ENCODE measurements around the gene VDAC1.
"Not testable (repeated sequence)": the region's sequence is repeated elsewhere in the genome, so short reads cannot be mapped to it uniquely, and the experiment has no call there.

Gene VDAC1

GRCh38 chr5:133967698-133968203 is 37.0 kb downstream of the VDAC1 start:
- DNase-seq (ENCODE audit: low read depth in 2 of 2): no peak

DNA sequence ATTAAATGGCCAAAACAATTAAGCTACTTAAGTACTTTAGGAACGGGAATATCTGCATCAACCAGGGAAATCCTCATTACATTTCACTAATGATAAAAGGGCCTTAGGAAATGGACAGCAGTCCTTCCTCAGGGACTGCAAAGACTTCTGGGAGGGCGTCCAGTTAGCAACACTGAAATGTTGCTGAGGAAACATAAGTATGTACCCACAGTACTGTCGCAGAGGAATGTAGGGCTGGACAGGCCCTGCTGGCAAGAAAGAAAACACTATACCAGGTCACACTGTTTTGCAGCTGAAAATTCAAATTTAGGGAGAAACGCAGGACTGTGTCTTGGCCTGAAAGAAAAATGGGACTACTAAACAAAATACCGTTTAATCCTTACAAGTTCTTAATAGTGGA is 37.7 kb downstream of the VDAC1 start:
- no peak for DNase-seq (ENCODE audit: low read depth in 2 of 2)

GRCh38 chr5:133966090-133966489 is 38.7 kb downstream of the VDAC1 start:
- DNase-seq (ENCODE audit: low read depth in 2 of 2): no peak

- no peak for DNase-seq (ENCODE audit: low read depth in 2 of 2)
These were observed 41.2 kb downstream of the VDAC1 start for GRCh38 chr5:133963493-133964128.

DNA sequence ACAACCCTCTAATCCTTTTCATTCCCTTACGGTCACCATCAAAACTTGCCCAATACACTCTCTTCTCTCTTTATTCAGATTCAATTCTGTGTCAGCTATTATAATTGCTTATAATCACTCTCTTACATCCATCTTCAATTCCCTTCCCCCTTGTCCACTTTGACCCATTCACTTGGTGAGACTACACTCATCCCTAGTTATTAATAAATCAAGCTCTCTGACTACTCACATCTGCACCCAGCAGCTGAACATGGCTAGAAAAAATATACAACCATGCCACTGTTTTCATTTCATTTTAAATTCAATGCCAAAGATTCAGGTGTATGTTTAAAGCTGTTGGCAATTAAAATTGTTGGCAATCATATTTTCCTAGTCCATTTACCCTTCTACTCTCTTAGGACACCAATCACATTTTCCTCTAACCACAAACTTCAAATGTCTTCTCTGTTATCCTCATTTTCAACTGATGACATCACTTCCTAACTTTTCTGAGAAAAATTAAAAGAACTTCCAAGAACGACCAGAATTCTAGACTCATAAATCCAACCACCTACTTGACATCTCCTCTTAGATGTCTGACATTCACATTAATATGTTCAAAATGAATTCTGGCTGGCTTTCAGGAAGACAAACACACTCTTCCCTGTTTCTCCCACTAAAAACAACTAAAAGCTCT is 41.8 kb downstream of the VDAC1 start:
- DNase-seq (ENCODE audit: low read depth in 2 of 2): no peak

- DNase-seq (ENCODE audit: low read depth in 2 of 2): no peak
These were observed 42.6 kb downstream of the VDAC1 start for GRCh38 chr5:133962131-133962530.

DNA sequence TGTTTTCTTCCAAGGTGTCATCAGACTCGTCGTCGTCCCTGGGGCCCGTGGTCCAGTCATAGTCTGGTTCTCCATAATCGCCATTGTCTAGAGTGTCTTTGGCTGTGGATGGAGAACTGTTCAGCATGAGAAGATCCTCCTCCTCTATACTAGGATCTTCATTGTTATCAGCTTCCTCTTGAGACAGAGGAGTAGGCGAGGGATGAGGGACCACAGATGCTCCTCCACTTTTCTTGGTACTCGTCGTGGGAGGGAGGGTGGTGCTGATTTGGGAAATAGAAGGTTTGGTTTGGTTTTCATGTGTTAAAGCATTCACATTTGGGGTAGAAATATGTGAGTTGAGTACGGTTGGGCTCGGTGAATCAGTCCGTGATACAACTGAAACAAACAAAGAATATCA is 45.1 kb downstream of the VDAC1 start:
- DNase-seq (ENCODE audit: low read depth in 2 of 2): no peak

GRCh38 chr5:133957591-133957990 is 47.2 kb downstream of the VDAC1 start:
- DNase-seq (ENCODE audit: low read depth in 2 of 2): no peak

DNA sequence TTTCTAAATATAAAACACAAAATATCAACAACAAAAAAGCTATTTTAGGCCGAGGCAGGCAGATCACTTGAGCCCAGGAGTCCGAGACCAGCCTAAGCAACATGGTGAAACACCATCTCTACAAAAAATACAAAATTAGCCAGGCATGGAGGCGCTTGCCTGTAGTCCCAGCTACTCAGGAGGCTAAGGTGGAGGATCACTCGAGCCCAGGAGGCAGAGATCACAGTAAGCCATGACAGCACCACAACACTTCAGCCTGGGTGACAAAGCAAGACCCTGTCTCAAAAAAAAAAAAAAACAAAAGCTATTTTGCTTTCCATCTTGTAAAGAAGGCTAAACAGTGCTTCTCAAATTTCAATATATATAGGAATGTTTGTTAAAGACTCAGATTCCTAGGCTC is 47.7 kb downstream of the VDAC1 start:
- DNase-seq (ENCODE audit: low read depth in 2 of 2): no peak

GRCh38 chr5:133956196-133956595 is 48.6 kb downstream of the VDAC1 start:
- not testable (repeated sequence) for DNase-seq (ENCODE audit: low read depth in 2 of 2)

GRCh38 chr5:133953568-133954145 is 51.1 kb downstream of the VDAC1 start:
- no peak for DNase-seq (ENCODE audit: low read depth in 2 of 2)

GRCh38 chr5:133952729-133953567 is 51.8 kb downstream of the VDAC1 start:
- no peak for DNase-seq (ENCODE audit: low read depth in 2 of 2)

DNA sequence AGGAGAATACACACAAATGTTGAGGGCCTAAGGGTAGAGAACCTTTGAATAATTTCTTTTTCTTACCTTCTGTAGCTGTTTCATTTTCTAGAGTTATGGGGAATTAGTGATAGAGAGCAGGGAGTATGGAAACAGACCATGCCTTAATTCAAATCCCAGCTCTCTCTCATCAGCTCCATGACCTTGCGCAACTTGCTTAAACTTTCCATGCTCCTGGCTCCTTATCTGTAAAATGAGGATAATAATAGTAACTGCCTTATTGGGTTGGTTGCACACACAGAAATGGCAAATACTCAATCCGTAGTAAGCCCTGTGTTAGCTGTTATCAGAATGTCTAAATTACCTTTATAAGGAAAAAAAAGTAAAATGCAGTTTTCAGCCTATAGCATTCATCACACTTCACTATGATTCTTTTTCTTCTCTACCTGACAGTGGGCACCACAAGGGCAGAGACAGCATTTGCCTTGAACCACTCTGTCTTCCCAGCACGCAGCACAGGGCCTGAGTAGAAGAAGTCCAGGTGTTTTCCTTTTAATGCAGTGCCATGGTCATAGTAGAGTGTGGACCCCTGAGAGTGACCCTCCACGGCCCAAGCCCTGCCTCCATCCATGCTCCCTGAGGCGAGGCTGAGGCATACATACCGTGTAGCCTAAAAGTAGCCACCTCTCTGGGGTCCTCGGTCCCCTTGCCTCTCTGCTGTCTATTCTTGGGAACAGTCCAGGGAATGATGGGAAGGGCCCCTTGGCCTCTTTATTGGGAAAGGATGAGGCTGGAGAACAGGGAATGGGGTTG is 53.8 kb downstream of the VDAC1 start:
- DNase-seq (ENCODE audit: low read depth in 2 of 2): no peak

- DNase-seq (ENCODE audit: low read depth in 2 of 2): no peak
These were observed 56.1 kb downstream of the VDAC1 start for GRCh38 chr5:133948721-133949120.

GRCh38 chr5:133947431-133947841 is 57.3 kb downstream of the VDAC1 start:
- no peak for DNase-seq (ENCODE audit: low read depth in 2 of 2)

DNA sequence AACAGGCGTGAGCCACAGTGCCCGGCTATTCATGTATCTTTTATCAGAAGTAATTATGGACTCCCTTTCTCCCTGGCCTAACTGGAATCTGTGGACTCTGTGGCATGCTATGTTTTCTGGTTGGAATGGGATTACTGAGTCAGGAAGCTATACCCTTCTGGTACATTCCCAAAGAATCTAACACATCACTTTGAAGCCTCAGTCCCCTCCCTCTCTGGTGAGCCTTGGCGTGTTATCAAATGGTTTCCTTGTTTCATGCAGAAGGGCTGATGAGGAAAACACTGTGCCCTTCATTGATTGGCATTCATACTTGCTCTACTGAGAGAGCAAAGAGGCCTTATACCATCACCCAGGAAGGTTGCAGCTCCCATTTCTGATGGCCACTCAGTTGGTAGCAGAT is 59.2 kb downstream of the VDAC1 start:
- DNase-seq (ENCODE audit: low read depth in 2 of 2): no peak

DNA sequence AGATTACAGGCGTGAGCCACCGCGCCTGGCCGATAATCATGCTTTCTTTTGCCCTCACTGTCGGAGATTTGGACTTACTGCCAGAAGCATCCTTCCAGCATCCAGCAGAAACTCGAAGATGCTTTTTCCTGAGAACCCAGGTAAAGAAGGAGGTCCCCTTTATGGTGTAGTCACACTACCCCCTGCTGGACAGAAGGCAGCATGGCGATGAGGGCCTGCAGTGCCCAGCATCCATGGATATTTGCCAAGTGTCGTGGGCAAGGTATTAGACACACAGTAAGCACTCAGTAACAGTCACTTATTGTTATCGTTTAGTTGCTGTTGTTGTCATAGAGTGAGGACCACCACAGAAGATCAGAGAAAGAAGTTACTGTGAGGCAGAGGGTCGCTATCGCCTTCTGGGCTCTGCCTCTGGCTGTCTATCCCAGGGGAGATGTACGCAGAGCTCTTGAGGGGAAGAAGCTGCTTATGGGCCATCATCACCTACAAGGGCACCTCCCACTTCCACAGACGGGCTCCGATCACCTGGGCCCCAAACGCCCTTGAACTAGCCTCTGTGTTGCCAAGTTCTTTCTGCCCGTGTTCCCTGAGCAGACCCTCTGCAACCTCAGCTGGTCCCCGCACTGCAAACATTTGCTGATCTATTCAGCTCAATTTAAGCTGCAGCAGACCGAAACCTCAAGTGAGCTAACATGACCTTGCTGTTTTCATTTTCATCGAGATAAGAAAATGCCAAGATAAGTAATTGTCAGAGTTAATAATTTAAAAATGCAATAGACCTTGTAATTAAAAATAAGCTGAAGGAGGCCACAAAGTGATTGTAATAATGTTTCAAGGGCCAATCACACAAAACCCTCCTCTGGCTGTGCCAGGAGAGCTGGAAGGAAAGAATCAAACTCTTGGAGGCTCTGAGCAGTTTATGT is 60.3 kb downstream of the VDAC1 start:
- peak in 1 of 2 donors; percentile 14 for DNase-seq (ENCODE audit: low read depth in 2 of 2)

DNA sequence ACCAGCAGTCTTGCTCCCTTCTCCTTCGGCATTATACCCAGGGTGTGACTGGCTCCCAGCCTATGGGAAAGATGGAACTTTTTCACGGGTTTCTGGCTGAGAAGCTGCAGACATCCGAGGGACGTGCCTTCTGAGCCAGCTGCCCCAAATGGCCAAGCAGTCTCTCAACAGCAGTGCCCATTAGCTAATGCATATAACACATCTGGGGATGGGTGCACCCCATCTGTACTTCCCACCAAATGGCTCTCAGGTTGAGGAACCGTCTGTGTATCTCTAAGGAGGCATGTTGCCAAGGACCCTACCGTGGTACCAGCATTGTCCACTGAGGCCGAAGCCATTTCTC is 61.3 kb downstream of the VDAC1 start:
- DNase-seq (ENCODE audit: low read depth in 2 of 2): no peak

- DNase-seq (ENCODE audit: low read depth in 2 of 2): no peak
These were observed 61.9 kb downstream of the VDAC1 start for GRCh38 chr5:133942614-133943474.
